HG03469 (cell line): ENCODE measurements around the gene NOP56.

Source experiments
- ATAC-seq: cut with Tn5 transposase; IDR thresholded peaks from one replicate; pipeline ENCODE4 v1.9.1; 2021; ENCODE audit warnings: mild to moderate bottlenecking, moderate library complexity, moderate number of reproducible peaks; ENCODE audit not compliant: unreplicated experiment

Gene NOP56

GRCh38 chr20:2640899-2641298 is 11.5 kb upstream of the NOP56 start:
- ATAC-seq, result no peak

DNA sequence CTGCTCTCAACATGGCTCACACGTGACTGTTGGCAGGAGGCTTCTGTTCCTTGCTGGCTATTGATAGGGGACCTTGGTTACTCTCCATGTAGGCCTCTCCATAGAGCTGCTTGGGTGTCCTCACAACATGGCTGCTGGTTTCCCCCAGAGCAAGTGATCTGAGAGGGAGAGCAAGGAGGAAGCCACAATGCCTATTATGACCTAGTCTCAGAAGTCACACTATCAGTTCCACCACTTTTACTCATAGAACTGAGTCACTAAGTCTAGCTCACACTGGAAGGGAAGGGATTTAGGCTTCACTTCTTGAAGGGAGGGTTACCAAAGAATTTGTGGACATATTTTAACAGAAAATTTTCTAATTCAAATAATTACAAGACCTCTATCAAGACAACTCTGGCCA is 8.7 kb upstream of the NOP56 start:
- no peak for ATAC-seq

GRCh38 chr20:2652724-2653555 is 508 bp downstream of the NOP56 start:
- peak; percentile 20 for ATAC-seq

DNA sequence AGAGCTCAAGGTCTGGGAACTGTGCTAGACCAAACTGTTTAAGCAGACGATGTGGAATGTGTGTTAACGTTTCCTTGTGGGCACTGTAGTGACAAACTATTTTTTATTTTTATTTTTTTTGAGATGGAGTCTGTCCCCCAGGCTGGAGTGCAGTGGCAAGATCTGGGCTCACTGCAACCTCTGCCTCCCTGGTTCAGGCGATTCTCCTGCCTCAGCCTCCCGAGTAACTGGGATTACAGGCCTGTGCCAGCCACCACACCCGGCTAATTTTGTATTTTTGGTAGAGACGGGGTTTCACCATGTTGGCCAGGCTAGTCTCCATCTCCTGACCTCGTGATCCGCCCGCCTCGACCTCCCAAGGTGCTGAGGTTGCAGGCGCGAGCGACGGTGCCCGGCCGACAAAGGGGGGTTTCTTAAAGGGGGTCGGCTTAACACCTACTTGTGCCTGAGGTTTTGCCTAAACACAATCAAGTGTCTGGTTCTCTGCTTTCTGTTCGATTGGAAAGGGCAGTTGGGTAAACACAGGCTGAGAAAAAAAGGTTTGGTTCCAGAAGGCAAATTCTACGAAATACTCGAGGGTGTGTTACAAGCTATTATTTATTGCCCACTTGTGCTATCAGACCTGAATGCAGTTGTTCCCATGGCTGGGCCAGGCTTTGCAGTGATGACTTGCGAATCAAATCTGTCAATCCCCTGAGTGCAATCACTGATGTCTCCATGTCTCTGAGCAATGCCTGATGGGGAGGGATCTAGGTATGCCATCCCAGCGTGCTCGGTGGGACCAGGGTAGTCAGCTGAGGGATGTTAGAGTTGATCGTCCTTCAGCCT is 1.3 kb downstream of the NOP56 start:
- no peak for ATAC-seq

- ATAC-seq, result no peak
Measured at GRCh38 chr20:2654384-2654822, 2.0 kb downstream of the NOP56 start.

DNA sequence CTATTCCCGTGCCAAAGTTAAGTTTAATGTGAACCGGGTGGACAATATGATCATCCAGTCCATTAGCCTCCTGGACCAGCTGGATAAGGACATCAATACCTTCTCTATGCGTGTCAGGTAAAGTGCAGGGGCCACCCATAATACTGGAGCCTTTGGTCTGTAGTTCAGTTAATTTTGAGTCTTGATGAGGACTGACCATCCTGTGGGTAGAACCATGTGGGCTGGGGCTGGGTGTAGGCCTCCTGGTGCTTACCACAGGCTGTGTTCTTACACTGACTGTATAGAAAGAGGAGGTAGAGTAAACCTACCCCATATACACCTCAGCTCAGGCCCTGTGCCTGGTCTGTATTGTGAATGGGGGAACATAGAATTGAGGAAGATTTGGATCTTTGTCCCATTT is 2.4 kb downstream of the NOP56 start:
- no peak for ATAC-seq

- no peak for ATAC-seq
Measured at GRCh38 chr20:2655331-2656116, 3.1 kb downstream of the NOP56 start.

DNA sequence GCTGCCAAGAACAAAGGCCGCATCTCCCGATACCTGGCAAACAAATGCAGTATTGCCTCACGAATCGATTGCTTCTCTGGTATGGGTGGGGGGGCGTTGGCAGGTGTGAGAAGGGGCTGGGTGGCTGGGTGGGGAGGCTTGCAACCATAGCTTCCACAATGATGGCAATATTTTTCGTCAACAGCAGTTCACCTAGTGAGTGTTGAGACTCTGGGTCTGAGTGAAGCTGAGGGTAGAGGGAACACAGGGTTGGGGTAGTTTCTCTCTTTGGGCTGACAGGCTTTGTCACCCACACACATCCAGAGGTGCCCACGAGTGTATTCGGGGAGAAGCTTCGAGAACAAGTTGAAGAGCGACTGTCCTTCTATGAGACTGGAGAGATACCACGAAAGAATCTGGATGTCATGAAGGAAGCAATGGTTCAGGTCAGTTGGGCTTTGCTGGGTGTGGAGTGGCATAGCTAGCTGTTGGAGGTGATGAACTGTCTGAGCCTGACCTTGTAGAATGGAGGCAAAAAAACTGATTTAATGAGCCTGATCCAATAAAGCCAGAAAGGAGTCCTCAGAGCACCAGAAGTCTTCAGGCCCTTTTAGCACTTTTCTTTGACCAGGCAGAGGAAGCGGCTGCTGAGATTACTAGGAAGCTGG is 4.2 kb downstream of the NOP56 start:
- no peak for ATAC-seq

DNA sequence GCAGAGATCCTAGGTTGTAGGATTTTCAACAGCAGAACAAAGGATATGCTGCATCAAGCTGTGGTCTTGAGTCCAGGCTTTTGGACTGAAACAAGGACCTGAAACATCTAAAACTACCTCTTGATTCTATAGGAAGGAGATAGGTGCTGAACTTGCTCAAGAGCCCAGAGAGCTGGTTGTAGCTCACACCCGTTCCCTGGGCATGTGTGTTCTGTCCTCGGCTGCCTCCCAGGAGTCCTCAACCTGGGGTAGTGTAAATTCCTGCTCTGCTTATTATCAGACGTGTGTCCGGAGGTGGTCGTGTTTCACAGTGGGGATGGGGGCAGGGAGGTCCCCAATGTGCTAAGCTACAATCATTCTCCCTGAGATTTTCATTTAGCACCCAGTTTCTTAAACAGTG is 4.8 kb downstream of the NOP56 start:
- ATAC-seq, result no peak

GRCh38 chr20:2657674-2658073 is 5.2 kb downstream of the NOP56 start:
- ATAC-seq, result no peak

- ATAC-seq, result no peak
Measured at GRCh38 chr20:2658414-2659354, 6.3 kb downstream of the NOP56 start.

GRCh38 chr20:2659547-2659946 is 7.1 kb downstream of the NOP56 start:
- ATAC-seq, result no peak

DNA sequence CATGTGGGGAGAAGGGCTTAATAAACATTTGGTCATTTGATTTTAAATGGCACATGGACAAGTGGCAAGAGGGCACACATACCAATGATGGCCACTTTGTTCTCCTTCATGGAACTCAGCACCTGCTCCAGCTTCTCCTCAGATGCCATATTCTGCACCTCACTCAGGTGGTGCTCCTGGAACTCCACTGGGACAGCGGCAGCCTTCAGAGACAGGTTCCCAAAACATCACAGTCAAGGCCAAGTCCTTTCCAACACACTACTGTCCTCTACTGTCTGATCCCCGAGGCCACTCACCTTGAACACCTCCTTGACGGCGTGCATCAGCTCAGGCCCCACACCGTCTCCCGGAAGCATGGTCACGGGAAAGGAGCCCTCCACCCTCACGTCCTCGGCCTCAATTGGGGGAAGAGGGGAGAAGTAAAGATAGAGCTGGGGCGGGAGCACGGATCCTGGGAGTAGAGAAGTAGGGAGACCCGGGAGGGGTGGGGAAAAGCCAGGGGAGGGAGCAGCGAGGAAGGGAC is 11.0 kb downstream of the NOP56 start:
- no peak for ATAC-seq

- peak; percentile 50 for ATAC-seq
Measured at GRCh38 chr20:2663887-2664719, 11.7 kb downstream of the NOP56 start, which contains the start of gene IDH3B. Gene IDH3B, minus strand, starts transcription at chr20:2664216. Its CDS starts 28 bp downstream, at chr20:2664188.

GRCh38 chr20:2671977-2672376 is 19.5 kb downstream of the NOP56 start:
- no peak for ATAC-seq

GRCh38 chr20:2672446-2672845 is 20.0 kb downstream of the NOP56 start:
- ATAC-seq, result no peak

- no peak for ATAC-seq
Measured at GRCh38 chr20:2673453-2673852, 21.0 kb downstream of the NOP56 start.

- ATAC-seq, result no peak
Measured at GRCh38 chr20:2680046-2680445, 27.6 kb downstream of the NOP56 start.
